K562 (cell line): ENCODE results near the gene GPS2. TPM values are rescaled to one million over a fixed set of nuclear protein-coding genes. Genes with fewer than 3 reads are reported as not detected.

Experiments used
- ATAC-seq: fragments of 200-7000 bp; cut with Tn5 transposase; 3 replicates; pipeline ENCODE4 v1.9.1; 2020; ENCODE audit warnings: moderate library complexity
- BruUV-seq: library from RNA; stranded (reverse); fragments of 400-500 nt; replicated peaks from 2 replicates; lab custom pipeline; 2021; lab: Mats Ljungman, UMichigan
- CTCF ChIA-PET: fragments of 300-600 bp; formaldehyde crosslinking; extraction: SDS; loops from one replicate; lab custom pipeline; 2021; ENCODE audit warnings: low intra/inter-chr PET ratio; lab: Yijun Ruan, JAX
- POLR2A ChIA-PET: fragments of 300-600, 350-650 bp; sonication (Branson Sonifier 250); formaldehyde crosslinking; extraction: SDS; loops from one replicate; lab custom pipeline; 2021; ENCODE audit warnings: antibody characterized with exemption, inconsistent platforms; lab: Yijun Ruan, JAX
- DNase-seq, 4 experiments: peaks; one replicate each; pipeline versions ENCODE4 v3.0.0 to v3.0.0-alpha.2; 2011 to 2018; ENCODE audit warnings: low spot score in 3 of 4, mixed read lengths in 3 of 4; ENCODE audit errors: extremely low read depth in 1 of 4
- FAIRE-seq: peaks from 2 replicates; lab custom pipeline; 2011; peaks lifted over from hg19 to GRCh38; lab: Jason Lieb, UNC
- H2AFZ ChIP-seq: 2 replicates; pipeline ENCODE4 v1.6.0; 2011; ENCODE audit warnings: low read depth, low read length, control low read depth, inconsistent platforms
- H3K27ac ChIP-seq: fragments of 200-600 bp; 3 replicates; pipeline ENCODE4 v1.8.0; 2011; ENCODE audit warnings: low read depth, mild to moderate bottlenecking, control low read depth, inconsistent platforms, low read length, moderate library complexity, mixed read lengths; ENCODE audit errors: extremely low read depth
- H3K27me3 ChIP-seq, 2 experiments: fragments of 300-600 bp in 1 of 2; 2 replicates in 1 of 2; 3 replicates in 1 of 2; pipeline versions ENCODE4 v1.6.0 to v1.8.0; 2011; ENCODE audit warnings: inconsistent platforms in 2 of 2, low read length in 2 of 2, mild to moderate bottlenecking in 1 of 2, mixed read lengths in 1 of 2, moderate library complexity in 1 of 2; ENCODE audit not compliant: control insufficient read depth in 2 of 2, insufficient read depth in 2 of 2
- H3K36me3 ChIP-seq: fragments of 300-600 bp; 3 replicates; pipeline ENCODE4 v1.8.0; 2011; ENCODE audit warnings: mild to moderate bottlenecking, low read length, inconsistent platforms; ENCODE audit not compliant: control insufficient read depth, insufficient read depth
- H3K4me1 ChIP-seq, 2 experiments: fragments of 200-600 bp in 1 of 2; replicated peaks in 1 of 2; 2 replicates in 1 of 2; 3 replicates in 1 of 2; pipeline versions ENCODE4 v1.5.1 to v1.8.0; 2011; ENCODE audit warnings: inconsistent platforms in 2 of 2, low read length in 2 of 2, mild to moderate bottlenecking in 1 of 2, mixed read lengths in 1 of 2, moderate library complexity in 1 of 2; ENCODE audit not compliant: control insufficient read depth in 2 of 2, insufficient read depth in 2 of 2
- H3K4me2 ChIP-seq: 2 replicates; pipeline ENCODE4 v1.6.1; 2011; ENCODE audit warnings: low read length, control low read depth, inconsistent platforms, mixed read lengths; ENCODE audit not compliant: insufficient read depth
- H3K4me3 ChIP-seq: fragments of 200-600 bp; sonication (generic), shearing (Covaris generic); 2 replicates; pipeline ENCODE4 v1.5.1; 2016; ENCODE audit warnings: control low read depth, inconsistent platforms
- H3K79me2 ChIP-seq: fragments of 200-600 bp; 3 replicates; pipeline ENCODE4 v1.8.0; 2011; ENCODE audit warnings: low read length, inconsistent platforms; ENCODE audit not compliant: control insufficient read depth, insufficient read depth
- H3K9ac ChIP-seq, 2 experiments: 2 replicates each; pipeline versions ENCODE4 v1.6.0 to v1.6.1; 2011; ENCODE audit warnings: low read depth in 2 of 2, low read length in 2 of 2, control low read depth in 1 of 2, inconsistent platforms in 1 of 2, mild to moderate bottlenecking in 1 of 2, mixed read lengths in 1 of 2; ENCODE audit not compliant: insufficient read depth in 1 of 2
- H3K9me1 ChIP-seq: one replicate; pipeline ENCODE4 v1.6.0; 2011; ENCODE audit warnings: inconsistent platforms, mild to moderate bottlenecking, low read length, moderate library complexity; ENCODE audit not compliant: control insufficient read depth, insufficient read depth
- H3K9me3 ChIP-seq: replicated peaks from 2 replicates; pipeline ENCODE4 v1.5.1; 2011; ENCODE audit warnings: low read depth, low read length, inconsistent platforms; ENCODE audit not compliant: control insufficient read depth, insufficient read depth
- H4K20me1 ChIP-seq: replicated peaks from 2 replicates; pipeline ENCODE4 v1.6.1; 2011; ENCODE audit warnings: low read length, inconsistent platforms, mixed read lengths; ENCODE audit not compliant: control insufficient read depth, insufficient read depth
- ETV6 ChIP-seq, 3 experiments: fragments of 150-350 bp in 1 of 3; sonication (generic) in 1 of 3; formaldehyde crosslinking in 1 of 3; IDR thresholded peaks; 2 replicates each; pipeline versions ENCODE4 v1.6.1 to v1.8.0; 2014 to 2022; ENCODE audit warnings: borderline replicate concordance in 2 of 3, low read depth in 2 of 3, antibody characterized with exemption in 1 of 3, low read length in 1 of 3, mild to moderate bottlenecking in 1 of 3, missing genetic modification reagents in 1 of 3
- MTF1 ChIP-seq: fragments of 250-450 bp; sonication (Bioruptor Pico); IDR thresholded peaks from 2 replicates; pipeline ENCODE4 v1.9.0; 2021; ENCODE audit warnings: moderate library complexity, mild to moderate bottlenecking, inconsistent platforms, borderline replicate concordance
- SNAPC5 ChIP-seq: fragments of 250-450 bp; sonication (Bioruptor Pico); IDR thresholded peaks from 2 replicates; pipeline ENCODE4 v1.8.0; 2021; ENCODE audit warnings: moderate library complexity, mild to moderate bottlenecking, inconsistent platforms
- STAG1 ChIP-seq: sonication (generic); formaldehyde crosslinking; IDR thresholded peaks from 2 replicates; pipeline ENCODE4 v1.5.0; 2020; ENCODE audit warnings: missing genetic modification reagents, borderline replicate concordance
- TEAD1 ChIP-seq, 2 experiments: fragments of 450-650 bp in 1 of 2; sonication (generic) in 1 of 2; formaldehyde crosslinking; IDR thresholded peaks; 2 replicates each; pipeline versions ENCODE4 v1.4.0 to v1.8.0; 2020 to 2022; ENCODE audit warnings: mild to moderate bottlenecking in 2 of 2, missing genetic modification reagents in 1 of 2
- TOE1 ChIP-seq, 2 experiments: fragments of 450-650 bp in 1 of 2; sonication (generic) in 1 of 2; formaldehyde crosslinking in 1 of 2; IDR thresholded peaks; 2 replicates each; pipeline versions ENCODE4 v1.7.1 to v1.8.0; 2016 to 2022; ENCODE audit warnings: borderline replicate concordance in 2 of 2, mild to moderate bottlenecking in 2 of 2, antibody characterized with exemption in 1 of 2, inconsistent platforms in 1 of 2, low read depth in 1 of 2, missing genetic modification reagents in 1 of 2, moderate library complexity in 1 of 2
- TRIM25 ChIP-seq: fragments of 450-650 bp; IDR thresholded peaks from 2 replicates; pipeline ENCODE4 v1.7.0; 2016; ENCODE audit warnings: borderline replicate concordance
- WGBS: fragments of 100-300 bp; shearing (Covaris generic); methylation state at CpG from one replicate; pipeline ENCODE4 v1.1.6; 2016; ENCODE audit warnings: low coverage, mixed read lengths; ENCODE audit not compliant: insufficient coverage; ENCODE audit errors: missing lambda C conversion rate; 5-methylcytosine and 5-hydroxymethylcytosine counted together
- in situ Hi-C: fragments of 300-500 bp; cut with MboI; formaldehyde crosslinking; loops from 4 replicates; pipeline ENCODE4 v1.15.0; 2018; ENCODE audit warnings: inconsistent platforms, mixed read lengths
- intact Hi-C: fragments of 100-400 bp; cut with micrococcal nuclease; formaldehyde crosslinking; loops from 2 replicates; pipeline ENCODE4 v1.14.2; 2022
- polyA plus RNA-seq, 8 experiments: library from polyadenylated mRNA; depleted of rRNA in 4 of 8; stranded (reverse) in 5 of 8; unstranded in 3 of 8; fragments of >200 nt; fragmentation: Nextera tagmentation in 2 of 8; fragmentation: Illumina TruSeq in 1 of 8; extraction: Ambion mirVana in 2 of 8; extraction: Trizol in 1 of 8; gene quantifications; 2 replicates each; pipeline versions ENCODE4 v1.2.1 to v1.2.3, GENCODE V29; 2011 to 2014; ENCODE audit warnings: inconsistent platforms in 1 of 8, missing spikeins in 1 of 8
- total RNA-seq, 7 experiments: library from RNA; depleted of rRNA in 6 of 7; stranded (reverse); fragments of >200 nt in 6 of 7; fragmentation: Illumina TruSeq in 2 of 7; extraction: Trizol in 2 of 7; gene quantifications; 2 replicates each; pipeline versions ENCODE4 v1.2.1 to v1.2.3, GENCODE V29; 2011 to 2021; ENCODE audit warnings: low replicate concordance in 1 of 7

Gene GPS2
- total and polyA plus RNA-seq, 9 of the 15 experiments (the other 6 are each of a cell fraction or from before 2014, with no cell fraction given): 18.3 to 75.7 (median 37.0) TPM

GRCh38 chr17:7361906-7362305, 46.7 kb upstream of the GPS2 start:
- no peaks in the 10 kb centered on the region for H3K79me2 ChIP-seq
- in situ Hi-C loops (no loop called here), intact Hi-C loops (no loop called here)
- no peak for TF ChIP-seq TOE1 (IDR thresholded peaks at IDR 0.05; ENCODE audit: borderline replicate concordance)
- no peak for TF ChIP-seq TOE1 (CRISPR knock-in tag; IDR thresholded peaks at IDR 0.05; ENCODE audit: borderline replicate concordance, low read depth)
- no peak for TF ChIP-seq STAG1 (CRISPR knock-in tag)
- TF ChIP-seq TEAD1 (CRISPR knock-in tag; IDR thresholded peaks at IDR 0.05): no peak
- TF ChIP-seq SNAPC5 (CRISPR knock-in tag): no peak
- TF ChIP-seq MTF1 (CRISPR knock-in tag): no peak
- TF ChIP-seq ETV6 (IDR thresholded peaks at IDR 0.05; ENCODE audit: borderline replicate concordance in 1 of 2, low read depth in 2 of 2, low read length in 1 of 2): no peak
- TF ChIP-seq ETV6 (CRISPR knock-in tag; IDR thresholded peaks at IDR 0.05; ENCODE audit: borderline replicate concordance): no peak
- TF ChIP-seq TRIM25: no peak
- H3K9ac ChIP-seq: no peak overlapping the region
- ATAC-seq (no peak), FAIRE-seq (no peak), DNase-seq (no peak)
- H3K36me3 ChIP-seq: no peaks in the 10 kb centered on the region
- no peaks in the 10 kb centered on the region for H3K9me3 ChIP-seq
- H3K4me1 ChIP-seq: no peaks in the 10 kb centered on the region; a peak in 1 of 5 replicates
- no peak overlapping the region for H3K4me2 ChIP-seq
- 0% methylated on average over 3 of the region's 3 CpGs for WGBS
- H4K20me1 ChIP-seq: no peaks in the 10 kb centered on the region
- no peaks in the 10 kb centered on the region for H3K27me3 ChIP-seq
- H3K9me1 ChIP-seq: no peaks in the 10 kb centered on the region
- no TSS peak for BruUV-seq
- ChIA-PET CTCF (no interaction called here), POLR2A (interaction anchor here (0.7 to 1.2 kb wide), 2 partner anchors 18 to 90 kb away, joined by 4 read pairs; no protein-coding TSS in a partner anchor)
- no peak overlapping the region for H3K4me3 ChIP-seq
- no peak overlapping the region for H3K27ac ChIP-seq
- no peak overlapping the region for H2AFZ ChIP-seq
